Measurements from ENCODE around the gene WDR44. TPM values are rescaled to one million over a fixed set of nuclear protein-coding genes. Genes with fewer than 3 reads are reported as not detected.
A peak's percentile ranks its signal among the peaks of the same experiment; 100 is the strongest.

The WDR44 gene
- total and polyA plus RNA-seq, 2 of the 13 experiments (the other 11 are each of a cell fraction or from before 2014, with no cell fraction given) = 2.2 to 4.3 TPM

- TF ChIP-seq ZNF710 (CRISPR knock-in tag; IDR thresholded peaks at IDR 0.05; ENCODE audit: borderline replicate concordance) (no peak), CBFB (CRISPR knock-in tag; IDR thresholded peaks at IDR 0.05) (no peak), ZNF414 (CRISPR knock-in tag; IDR thresholded peaks at IDR 0.05) (no peak), HNF1B (CRISPR knock-in tag; IDR thresholded peaks at IDR 0.05) (no peak), PRDM4 (CRISPR knock-in tag; IDR thresholded peaks at IDR 0.05; ENCODE audit: borderline replicate concordance) (no peak), FOXO1 (CRISPR knock-in tag; IDR thresholded peaks at IDR 0.05) (no peak), ZSCAN31 (CRISPR knock-in tag; IDR thresholded peaks at IDR 0.05; ENCODE audit: low read depth) (no peak), ZNF646 (CRISPR knock-in tag; IDR thresholded peaks at IDR 0.05) (no peak), FOXA1 (IDR thresholded peaks at IDR 0.05) (no peak), FOXA1 (CRISPR knock-in tag; IDR thresholded peaks at IDR 0.05) (0 out of 2 replicates have a peak, but pooled peaks have one; percentile 7), MXI1 (IDR thresholded peaks at IDR 0.05; ENCODE audit: borderline replicate concordance, low read depth, low read length) (no peak), CEBPB (IDR thresholded peaks at IDR 0.05; ENCODE audit: borderline replicate concordance, low read depth, low read length) (no peak), ZNF251 (CRISPR knock-in tag; IDR thresholded peaks at IDR 0.05) (no peak), ZBTB1 (CRISPR knock-in tag; IDR thresholded peaks at IDR 0.05; ENCODE audit: borderline replicate concordance) (no peak), MAX (IDR thresholded peaks at IDR 0.05) (peak; percentile 51)
Measured at GRCh38 chrX:118495061-118495921, 149.4 kb downstream of the WDR44 start, which contains the start of gene DOCK11 (continued).

Data from HepG2 (cell line).